ENCODE data around the gene SYNDIG1L. TPM values are rescaled to one million over a fixed set of nuclear protein-coding genes. Genes with fewer than 3 reads are reported as not detected.

SYNDIG1L gene
- total and polyA plus RNA-seq, 10 of the 15 experiments (the other 5 are each of a cell fraction or from before 2014, with no cell fraction given): 0.04 TPM; not detected in 9

GRCh38 chr14:74462993-74463392 is 37.0 kb upstream of the SYNDIG1L start:
- ChIA-PET POLR2A (no interaction called here), RAD21 (ENCODE audit: unreplicated experiment) (no interaction called here), CTCF (no interaction called here), SMC1A (ENCODE audit: uncharacterized antibody, unreplicated experiment) (no interaction called here)
- ATAC-seq (no peak), DNase-seq (ENCODE audit: low read depth, low spot score) (no peak), FAIRE-seq (no peak)
- intact Hi-C loops (cut with micrococcal nuclease; ENCODE audit: unreplicated experiment): no loop called here
- TF ChIP-seq SMARCA5 (IDR thresholded peaks at IDR 0.05) (no peak), ASH2L (IDR thresholded peaks at IDR 0.05; ENCODE audit: borderline replicate concordance, low read depth) (no peak), RUNX3 (IDR thresholded peaks at IDR 0.05; ENCODE audit: low read length) (no peak), BMI1 (IDR thresholded peaks at IDR 0.05; ENCODE audit: borderline replicate concordance) (no peak), FOXM1 (IDR thresholded peaks at IDR 0.05; ENCODE audit: low read depth, low read length) (no peak), IKZF1 (conservative IDR thresholded peaks at IDR 0.05) (no peak), RCOR1 (conservative IDR thresholded peaks at IDR 0.05; ENCODE audit: low read depth, low read length) (no peak), CREM (IDR thresholded peaks at IDR 0.05; ENCODE audit: low read depth) (no peak), RB1 (IDR thresholded peaks at IDR 0.05; ENCODE audit: borderline replicate concordance) (no peak), YY1 (IDR thresholded peaks at IDR 0.05; ENCODE audit: low read depth, low read length) (no peak), ZZZ3 (IDR thresholded peaks at IDR 0.05; ENCODE audit: control insufficient read depth, insufficient read length, low read depth) (no peak)
- Histone ChIP-seq H3K27me3 (replicated peaks in 1 of 2; ENCODE audit: control insufficient read depth in 2 of 2, insufficient read depth in 2 of 2, low read length in 1 of 2) (peaks cover 0 to 5% of the 10 kb centered on the region in 2 experiments; a peak in 2 of 4 replicates), H3K9ac (ENCODE audit: control insufficient read depth, insufficient read depth, low read length) (no peak overlapping the region), H3K4me1 (ENCODE audit: control insufficient read depth, insufficient read depth, low read length) (no peaks in the 10 kb centered on the region), H3K27ac (ENCODE audit: control insufficient read depth, insufficient read depth) (no peak overlapping the region), H3K4me3 (no peak overlapping the region), H3K9me3 (replicated peaks; ENCODE audit: control insufficient read depth, insufficient read depth, low read length) (no peaks in the 10 kb centered on the region), H3K79me2 (ENCODE audit: control insufficient read depth, insufficient read depth, low read length) (no peaks in the 10 kb centered on the region), H3K4me2 (ENCODE audit: control insufficient read depth, insufficient read depth) (no peak overlapping the region), H4K20me1 (ENCODE audit: control insufficient read depth, insufficient read depth) (no peaks in the 10 kb centered on the region), H3K36me3 (ENCODE audit: control insufficient read depth in 2 of 2, insufficient read depth in 2 of 2, low read length in 1 of 2) (no peaks in the 10 kb centered on the region), H2AFZ (ENCODE audit: control insufficient read depth, low read depth, low read length) (no peak overlapping the region)
- in situ Hi-C loops (cut with MboI): no loop called here
- BruUV-seq (replicated peaks): no TSS peak
- WGBS (ENCODE audit: insufficient coverage, insufficient replicate concordance, low lambda C conversion rate, missing lambda C conversion rate): 60% methylated on average over 3 of the region's 3 CpGs

Measured in GM12878 (cell line).